OCI-LY3 (cell line): ENCODE data around the gene CDC45.
A peak's percentile ranks its signal among the peaks of the same experiment; 100 is the strongest.

Experiments
- H2AFZ ChIP-seq: fragments of 200-600, 300-600 bp; shearing (Covaris generic); 2 replicates; pipeline ENCODE4 v1.6.0; 2014; ENCODE audit warnings: antibody characterized with exemption, low read depth, low read length
- H3K27ac ChIP-seq: fragments of 200-600, 300-600 bp; sonication (generic); 2 replicates; pipeline ENCODE4 v1.5.1; 2014; ENCODE audit warnings: mild to moderate bottlenecking, low read length, moderate library complexity, mixed read lengths
- H3K27me3 ChIP-seq: fragments of 200-600, 300-600 bp; sonication (generic); 2 replicates; pipeline ENCODE4 v1.6.1; 2014; ENCODE audit warnings: low read depth, low read length, mixed read lengths
- H3K36me3 ChIP-seq: fragments of 200-600, 300-600 bp; sonication (generic); replicated peaks from 2 replicates; pipeline ENCODE3; 2014; ENCODE audit warnings: low read depth, low read length, mixed read lengths
- H3K4me1 ChIP-seq: fragments of 300-600, 200-600 bp; sonication (generic); 2 replicates; pipeline ENCODE4 v1.6.1; 2014; ENCODE audit warnings: low read length, mixed read lengths
- H3K4me2 ChIP-seq: fragments of 200-600, 300-600 bp; sonication (generic); 2 replicates; pipeline ENCODE4 v1.6.1; 2014; ENCODE audit warnings: low read length, mixed read lengths
- H3K4me3 ChIP-seq: fragments of 300-600, 200-600 bp; sonication (generic); 2 replicates; pipeline ENCODE4 v1.5.1; 2014; ENCODE audit warnings: antibody characterized with exemption, mild to moderate bottlenecking, low read length, moderate library complexity
- H3K79me2 ChIP-seq: fragments of 300-600, 200-600 bp; shearing (Covaris generic); 2 replicates; pipeline ENCODE4 v1.6.1; 2014; ENCODE audit warnings: mild to moderate bottlenecking, low read length, mixed read lengths
- H3K9ac ChIP-seq: fragments of 300-600, 200-600 bp; shearing (Covaris generic); 2 replicates; pipeline ENCODE4 v1.6.0; 2014; ENCODE audit warnings: mild to moderate bottlenecking, low read length, moderate library complexity
- H3K9me3 ChIP-seq: fragments of 200-600, 300-600 bp; shearing (Covaris generic); 2 replicates; pipeline ENCODE4 v1.6.1; 2014; ENCODE audit warnings: low read length, mixed read lengths; ENCODE audit not compliant: insufficient read depth
- H4K20me1 ChIP-seq: fragments of 200-600, 300-600 bp; sonication (generic); 2 replicates; pipeline ENCODE4 v1.6.1; 2016; ENCODE audit warnings: low read length, mixed read lengths; ENCODE audit not compliant: insufficient read depth
- CTCF ChIP-seq: fragments of 200-600, 300-600 bp; sonication (generic); IDR thresholded peaks from 2 replicates; pipeline ENCODE4 v1.5.1; 2014; ENCODE audit warnings: antibody characterized with exemption, low read length, low read depth
- EZH2phosphoT487 ChIP-seq: fragments of 200-600 bp; shearing (Covaris generic); IDR thresholded peaks from 2 replicates; pipeline ENCODE4 v1.6.1; 2018; ENCODE audit warnings: antibody characterized with exemption, mixed run types, low read depth

Gene CDC45

GRCh38 chr22:19448739-19449421 is 30.8 kb upstream of the CDC45 start:
- peak overlapping the region; percentile 94 for H3K4me2 ChIP-seq
- TF ChIP-seq EZH2phosphoT487 (no peak), CTCF (no peak)
- H3K4me3 ChIP-seq: peak overlapping the region; percentile 89
- H2AFZ ChIP-seq: no peak overlapping the region
- H4K20me1 ChIP-seq: peaks cover 14% of the 10 kb centered on the region; the same call in 1 of the 2 replicates
- peak overlapping the region; percentile 89; the same call in 1 of the 2 replicates for H3K9ac ChIP-seq
- peaks cover 43% of the 10 kb centered on the region for H3K36me3 ChIP-seq
- peaks cover 22% of the 10 kb centered on the region for H3K4me1 ChIP-seq
- H3K27ac ChIP-seq: peak overlapping the region; percentile 54
- no peaks in the 10 kb centered on the region for H3K9me3 ChIP-seq
- H3K27me3 ChIP-seq: no peaks in the 10 kb centered on the region
- H3K79me2 ChIP-seq: peaks cover 47% of the 10 kb centered on the region

- Histone ChIP-seq H2AFZ (no peak overlapping the region), H3K9ac (no peak overlapping the region), H3K36me3 (peaks cover 42% of the 10 kb centered on the region), H4K20me1 (peaks cover 14% of the 10 kb centered on the region; the same call in 1 of the 2 replicates), H3K9me3 (no peaks in the 10 kb centered on the region), H3K79me2 (peaks cover 42% of the 10 kb centered on the region), H3K27me3 (no peaks in the 10 kb centered on the region), H3K4me2 (peak overlapping the region; percentile 94), H3K4me3 (no peak overlapping the region), H3K27ac (peak overlapping the region; percentile 38), H3K4me1 (peaks cover 22% of the 10 kb centered on the region)
- TF ChIP-seq CTCF: no peak
- no peak for TF ChIP-seq EZH2phosphoT487
Observed at GRCh38 chr22:19449422-19449767, 30.3 kb upstream of the CDC45 start.

- Histone ChIP-seq H3K27ac (no peak overlapping the region), H3K79me2 (peaks cover 31% of the 10 kb centered on the region), H3K36me3 (peaks cover 36% of the 10 kb centered on the region), H2AFZ (no peak overlapping the region), H3K27me3 (no peaks in the 10 kb centered on the region), H3K4me2 (no peak overlapping the region), H4K20me1 (peaks cover 6% of the 10 kb centered on the region; the same call in 1 of the 2 replicates), H3K9ac (no peak overlapping the region), H3K4me3 (no peak overlapping the region), H3K9me3 (no peaks in the 10 kb centered on the region), H3K4me1 (peaks cover 22% of the 10 kb centered on the region)
- TF ChIP-seq EZH2phosphoT487 (no peak), CTCF (no peak)
Observed at GRCh38 chr22:19450363-19451175, 29.2 kb upstream of the CDC45 start.

GRCh38 chr22:19451570-19451969 is 28.1 kb upstream of the CDC45 start:
- H2AFZ ChIP-seq: no peak overlapping the region
- no peaks in the 10 kb centered on the region for H3K9me3 ChIP-seq
- H3K79me2 ChIP-seq: peaks cover 21% of the 10 kb centered on the region
- H3K27ac ChIP-seq: no peak overlapping the region
- no peaks in the 10 kb centered on the region for H3K27me3 ChIP-seq
- TF ChIP-seq EZH2phosphoT487 (no peak), CTCF (no peak)
- H4K20me1 ChIP-seq: peaks cover 1% of the 10 kb centered on the region; the same call in 1 of the 2 replicates
- no peak overlapping the region for H3K4me3 ChIP-seq
- peaks cover 17% of the 10 kb centered on the region for H3K4me1 ChIP-seq
- H3K36me3 ChIP-seq: peaks cover 46% of the 10 kb centered on the region
- no peak overlapping the region for H3K4me2 ChIP-seq
- H3K9ac ChIP-seq: no peak overlapping the region
